Pancreas (tissue), 10 donors: ENCODE results near the gene RRAGC. TPM values are rescaled to one million over a fixed set of nuclear protein-coding genes. Genes with fewer than 3 reads are reported as not detected.
A peak's percentile ranks its signal among the peaks of the same experiment; 100 is the strongest.

Source experiments
- ATAC-seq, 4 donors: fragments of 200-7000 bp; cut with Tn5 transposase; one replicate each; pipeline versions ENCODE4 v1.8.0 to v1.9.1; 2020; ENCODE audit warnings: mild to moderate bottlenecking in 4 of 4, moderate library complexity in 4 of 4
- DNase-seq, 6 donors: peaks; one replicate each; pipeline ENCODE4 v3.0.0-alpha.2; 2020
- FAIRE-seq: peaks from 2 replicates; lab custom pipeline; 2012; peaks lifted over from hg19 to GRCh38; lab: Jason Lieb, UNC
- H3K27ac ChIP-seq, 4 donors: fragments of 200-600 bp; sonication (generic); 1 replicate in 3 of 4; 2 replicates in 1 of 4; pipeline versions ENCODE4 v1.5.0 to v1.8.0; 2020
- H3K27me3 ChIP-seq, 4 donors: fragments of 200-600 bp; one replicate each; pipeline ENCODE4 v1.8.0; 2021
- H3K36me3 ChIP-seq, 3 donors: fragments of 200-600 bp; sonication (generic) in 1 of 3; one replicate each; pipeline versions ENCODE4 v1.5.0 to v1.8.0; 2020 to 2021
- H3K4me1 ChIP-seq, 3 donors: fragments of 200-600 bp; one replicate each; pipeline ENCODE4 v1.8.0; 2021
- H3K4me3 ChIP-seq, 4 donors: fragments of 200-600 bp; sonication (generic) in 2 of 4; one replicate each; pipeline versions ENCODE4 v1.5.0 to v1.8.0; 2020 to 2021
- H3K9me3 ChIP-seq, 4 donors: fragments of 200-600 bp; one replicate each; pipeline ENCODE4 v1.8.0; 2021
- CTCF ChIP-seq, 4 donors: fragments of 200-600 bp; sonication (generic) in 3 of 4; IDR thresholded peaks; one replicate each; pipeline versions ENCODE4 v1.5.0 to v1.8.0; 2021; ENCODE audit warnings: antibody characterized with exemption in 4 of 4
- WGBS, 2 donors: extraction: QIAGEN DNeasy Blood & Tissue Kit; methylation state at CpG; one replicate each; pipeline ENCODE4 v1.1.7; 2013; 5-methylcytosine and 5-hydroxymethylcytosine counted together
- intact Hi-C, 3 donors: fragments of 100-400 bp; cut with DNase I; formaldehyde crosslinking; loops; one replicate each; pipeline versions ENCODE4 v1.11.1 to v1.14.2; 2022
- polyA plus RNA-seq, 2 donors: library from polyadenylated mRNA; stranded (reverse); fragments of 200-250 nt; gene quantifications; one replicate each; pipeline ENCODE4 v1.2.3, GENCODE V29; 2013
- total RNA-seq, 6 donors: library from RNA; stranded (reverse); fragmentation: NEBNext Ultra II Directional in 4 of 6; extraction: Animal tissue kit (Norgen Biotek cat#: 25700) in 4 of 6; gene quantifications; one replicate each; pipeline versions ENCODE4 v1.2.1 to v1.2.4, GENCODE V29; 2021 to 2023
- donor health status: healthy with polysubstance abuse.
- donor health status: DM: no; HTN: no; CAD: no; lungs with moderate emphysema.
- donor health status: DM: no; HTN: no; CAD: no.
- donor health status: control.
- donor health status: control.
- donor health status: Bipolar disorder and iron deficiency.
- donor health status: DM: yes; HTN: yes; CAD: no.
- donor health status: DM: no; HTN: no; CAD: no.
- donor health status: DM: no; HTN: no; CAD: no.
- donor health status: DM: yes; HTN: yes; CAD: no.

The RRAGC gene
- total and polyA plus RNA-seq, 8 donors = 4.3 to 13.5 (median 8.2) TPM

- no peak for TF ChIP-seq CTCF (IDR thresholded peaks at IDR 0.05)
- FAIRE-seq (no peak), ATAC-seq (no peak), DNase-seq (no peak)
- H3K4me3 ChIP-seq = no peak overlapping the region
- no peaks in the 10 kb centered on the region for H3K36me3 ChIP-seq
- intact Hi-C loops = no loop called here
- WGBS, 2 donors = 35 to 43% methylated on average over 8 of the region's 8 CpGs
- H3K4me1 ChIP-seq = no peaks in the 10 kb centered on the region
- no peak overlapping the region for H3K27ac ChIP-seq
- H3K9me3 ChIP-seq = no peaks in the 10 kb centered on the region
- H3K27me3 ChIP-seq = peaks cover 0 to 15% (median 0%) of the 10 kb centered on the region in 4 donors
Observed at GRCh38 chr1:38805036-38805435, 54.5 kb downstream of the RRAGC start.

DNA sequence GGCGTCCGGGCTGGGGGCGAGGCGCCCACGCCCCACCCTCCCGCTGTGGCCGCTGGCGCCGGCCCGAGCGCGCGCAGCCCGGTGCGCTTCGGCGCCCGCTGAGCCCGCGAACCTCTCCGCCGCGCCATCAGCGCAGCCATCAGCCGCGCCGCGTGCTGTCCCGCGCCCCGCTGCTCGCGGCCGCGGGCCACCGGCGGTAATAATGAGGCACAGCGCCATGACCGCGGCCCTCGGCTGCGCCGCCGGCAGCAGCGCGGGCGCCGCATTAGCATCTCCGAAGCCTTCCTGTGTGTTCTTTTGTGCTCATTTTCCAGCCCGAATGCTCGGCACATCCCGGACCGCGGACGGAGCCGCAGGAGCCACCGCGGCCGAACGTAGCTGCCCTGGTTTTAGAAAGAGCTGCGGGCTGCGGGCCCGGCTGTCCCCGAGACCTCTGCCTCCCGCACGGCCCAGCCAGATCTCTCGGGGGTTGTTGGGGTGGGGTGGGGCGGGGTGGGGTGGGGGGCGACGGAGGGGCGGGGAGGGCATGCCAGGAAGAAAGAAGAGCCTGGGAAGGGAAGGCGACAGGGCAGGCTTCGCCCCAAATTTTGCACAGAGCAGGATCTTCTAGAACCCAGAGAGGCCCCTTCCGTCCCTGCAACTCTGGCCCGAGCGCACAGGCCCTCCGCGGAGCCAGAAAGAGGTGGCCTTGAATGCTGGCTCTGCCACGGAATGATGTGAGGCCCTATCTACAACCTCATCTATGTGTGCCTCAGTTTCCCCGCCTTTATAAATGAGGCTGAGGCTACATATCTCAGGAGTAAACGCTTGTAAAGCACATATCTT lies 55.3 kb downstream of the RRAGC start:
- no peak for FAIRE-seq
- Histone ChIP-seq H3K9me3 (no peaks in the 10 kb centered on the region), H3K36me3 (no peaks in the 10 kb centered on the region), H3K4me3 (peak overlapping the region in 2 of 4 donors; percentile 17 to 36), H3K27ac (no peak overlapping the region), H3K4me1 (no peaks in the 10 kb centered on the region), H3K27me3 (peaks cover 0 to 15% (median 0%) of the 10 kb centered on the region in 4 donors)
- peak in 1 of 4 donors; percentile 25 for ATAC-seq
- TF ChIP-seq CTCF (IDR thresholded peaks at IDR 0.05) = no peak
- intact Hi-C loops = no loop called here
- WGBS, 2 donors = 2% methylated on average over 59 to 81 of the region's 81 CpGs
- no peak for DNase-seq

DNA sequence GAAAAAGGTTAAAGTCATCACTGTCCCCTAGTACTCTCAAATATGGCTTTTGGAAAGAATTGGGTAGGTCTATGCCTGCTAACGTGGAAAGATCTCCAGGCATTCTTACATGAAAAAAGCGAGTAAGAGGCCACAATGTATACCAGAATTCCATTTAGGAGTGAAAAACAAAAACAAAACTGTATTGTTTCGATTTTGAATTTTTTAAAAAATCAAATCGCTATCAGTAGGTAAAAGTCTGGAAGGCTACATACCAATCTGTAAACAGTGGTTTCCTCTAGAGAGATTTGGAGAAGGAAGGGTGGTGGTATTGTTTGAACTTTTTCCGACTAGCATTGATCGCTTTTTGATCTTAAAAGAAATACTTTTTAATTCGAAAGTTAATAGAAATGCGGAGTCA lies 55.9 kb downstream of the RRAGC start:
- intact Hi-C loops = no loop called here
- WGBS, 2 donors = 4 to 8% methylated on average over 8 of the region's 8 CpGs
- Histone ChIP-seq H3K27ac (no peak overlapping the region), H3K4me3 (peak overlapping the region in 2 of 4 donors; percentile 17 to 36), H3K9me3 (no peaks in the 10 kb centered on the region), H3K36me3 (no peaks in the 10 kb centered on the region), H3K4me1 (no peaks in the 10 kb centered on the region), H3K27me3 (peaks cover 0 to 15% (median 0%) of the 10 kb centered on the region in 4 donors)
- no peak for ATAC-seq
- FAIRE-seq = no peak
- DNase-seq = no peak
- TF ChIP-seq CTCF (IDR thresholded peaks at IDR 0.05) = no peak

DNA sequence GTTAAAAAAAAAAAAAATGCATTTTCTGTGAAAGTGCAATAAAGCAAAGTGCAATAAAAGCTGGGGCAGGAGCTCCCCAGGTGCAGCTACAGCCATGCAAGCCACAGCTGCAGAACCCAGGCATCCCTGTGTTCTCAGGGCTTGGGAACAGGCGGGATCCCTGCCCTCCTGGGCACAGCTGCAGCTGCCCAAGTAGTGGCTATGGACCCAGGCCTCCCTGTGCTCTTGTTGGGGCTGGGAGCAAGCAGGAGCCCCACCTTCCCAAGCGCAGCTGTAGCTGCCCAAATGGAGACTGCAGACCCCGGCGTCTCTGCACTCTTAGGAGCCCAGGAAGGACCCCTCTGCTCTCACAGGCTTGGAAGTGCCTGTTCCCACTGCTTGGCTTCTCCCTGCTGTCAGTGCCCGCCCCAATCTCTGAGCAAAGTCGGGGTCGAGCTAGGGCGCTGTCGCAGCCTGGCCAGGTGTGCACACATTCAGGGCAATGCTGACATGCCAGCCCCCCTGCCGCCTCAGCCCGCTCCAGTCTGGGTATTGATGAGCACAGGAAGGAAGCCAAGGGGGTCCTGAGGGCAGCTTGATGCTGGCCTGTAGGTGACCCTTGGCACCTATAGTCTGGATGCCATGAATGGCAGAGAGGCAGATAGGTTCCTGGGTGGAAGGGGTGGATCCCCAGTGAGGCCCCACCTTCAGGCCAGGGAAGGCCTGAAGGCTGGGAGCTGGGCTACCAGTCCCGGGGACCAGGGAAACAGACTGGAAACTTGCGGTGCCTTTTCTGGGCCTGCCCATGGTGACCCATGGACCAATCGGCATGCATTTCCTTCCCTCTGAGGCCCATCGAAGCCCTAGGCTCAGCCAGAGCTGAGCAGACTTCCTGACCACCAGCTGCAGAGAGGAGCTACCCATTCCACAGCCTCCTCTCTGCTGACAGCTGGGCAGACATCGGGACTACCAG lies 58.6 kb downstream of the RRAGC start:
- Histone ChIP-seq H3K36me3 (no peaks in the 10 kb centered on the region), H3K27ac (no peak overlapping the region), H3K4me1 (no peaks in the 10 kb centered on the region), H3K27me3 (peaks cover 0 to 15% (median 0%) of the 10 kb centered on the region in 4 donors), H3K9me3 (no peaks in the 10 kb centered on the region), H3K4me3 (no peak overlapping the region)
- DNase-seq (no peak), ATAC-seq (no peak), FAIRE-seq (no peak)
- TF ChIP-seq CTCF (IDR thresholded peaks at IDR 0.05) = no peak
- intact Hi-C loops = no loop called here
- 67 to 82% methylated on average over 16 of the region's 16 CpGs for WGBS, 2 donors
